HG02678 (cell line): Measurements from ENCODE around the gene RBM14.
"Not testable (repeated sequence)": the region's sequence is repeated elsewhere in the genome, so short reads cannot be mapped to it uniquely, and the experiment has no call there.

Experiments used
- ATAC-seq: cut with Tn5 transposase; IDR thresholded peaks from one replicate; pipeline ENCODE4 v1.9.1; 2021; ENCODE audit warnings: mild to moderate bottlenecking, moderate library complexity; ENCODE audit not compliant: unreplicated experiment

RBM14 gene

DNA sequence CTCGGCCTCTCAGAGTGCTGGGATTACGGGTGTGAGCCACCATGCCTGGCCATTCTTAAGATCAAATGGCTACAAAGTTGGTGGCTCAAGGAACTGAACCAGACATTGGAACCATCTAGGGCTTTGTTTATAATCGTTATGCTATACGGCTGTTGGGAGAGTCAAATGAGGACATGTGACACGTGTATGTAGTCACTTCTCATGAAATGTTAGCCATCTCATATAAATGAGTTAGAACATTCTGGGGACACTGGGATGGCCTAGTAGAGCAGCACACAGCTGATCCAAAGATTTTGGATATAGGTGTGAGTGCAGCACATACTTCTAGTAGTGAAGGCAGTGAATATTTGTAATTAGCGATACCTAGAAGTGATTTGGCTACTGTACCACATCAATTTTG lies 15.5 kb downstream of the RBM14 start:
- no peak for ATAC-seq

DNA sequence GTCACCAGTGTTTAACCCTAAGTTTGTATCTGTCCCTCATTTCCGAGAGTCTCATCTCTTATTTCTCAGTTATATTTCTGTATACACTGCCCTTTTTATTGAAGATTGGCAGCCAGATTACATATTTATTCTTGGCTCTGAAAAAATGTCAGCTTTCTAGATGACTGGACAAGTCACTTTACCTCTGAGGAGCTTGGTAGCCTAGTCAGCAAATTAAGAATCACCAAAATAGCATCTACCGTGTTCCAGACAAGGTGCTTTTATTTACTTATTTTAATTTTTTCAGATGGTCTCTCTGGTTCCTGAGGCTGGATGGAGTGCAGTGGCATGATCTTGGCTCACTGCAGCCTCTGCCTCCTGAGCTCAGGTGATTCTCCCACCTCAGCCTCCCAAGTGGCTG lies 16.5 kb downstream of the RBM14 start:
- ATAC-seq: no peak

DNA sequence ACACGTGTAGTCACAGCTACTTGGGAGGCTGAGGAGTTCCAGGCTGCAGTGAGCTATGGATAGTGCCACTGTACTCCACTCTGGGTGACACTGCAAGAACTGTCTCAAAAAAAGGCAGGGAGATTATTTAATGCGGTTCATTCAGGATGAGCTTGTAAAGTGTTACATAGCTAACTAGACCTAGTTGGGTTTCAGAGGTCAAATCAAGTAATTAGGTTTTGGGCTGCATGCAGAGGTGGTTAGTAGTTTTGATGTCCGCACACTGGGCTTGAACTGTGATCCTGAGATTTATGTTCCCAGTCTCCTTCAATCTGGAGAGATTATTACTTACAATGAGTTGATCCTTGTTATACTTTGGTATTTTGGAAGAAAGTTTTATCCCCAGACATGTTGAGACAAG lies 20.0 kb downstream of the RBM14 start:
- no peak for ATAC-seq

DNA sequence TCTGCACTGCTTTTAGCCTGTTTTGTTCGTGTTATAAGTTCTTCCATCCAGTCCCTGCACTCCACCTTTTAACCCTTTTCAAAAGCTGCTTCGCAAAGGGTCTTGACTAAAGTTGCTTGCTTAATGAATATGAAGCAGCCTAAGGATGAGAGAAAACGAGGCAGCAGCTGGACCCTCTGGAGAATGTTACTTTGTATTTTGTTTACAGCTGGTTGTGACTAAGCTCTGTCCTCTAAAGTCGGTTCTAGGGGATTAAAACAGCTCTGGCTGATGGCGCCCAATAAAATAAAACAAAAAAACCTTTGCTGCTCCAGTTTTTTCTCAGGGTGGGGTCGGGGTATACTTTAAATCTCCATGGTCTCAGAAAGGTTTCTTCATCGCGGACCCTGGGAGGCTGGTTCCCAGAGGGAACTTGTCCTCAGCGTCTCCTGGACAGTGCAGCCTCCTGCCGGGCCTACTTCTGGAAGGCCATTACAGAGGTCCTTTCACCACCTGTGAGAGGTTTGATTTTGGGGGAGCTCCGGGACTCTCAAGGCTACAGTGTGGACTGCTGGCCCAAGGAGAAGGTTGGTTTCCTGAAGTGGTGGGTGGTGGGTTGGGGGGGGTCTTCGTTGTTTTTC lies 21.2 kb downstream of the RBM14 start:
- no peak for ATAC-seq

DNA sequence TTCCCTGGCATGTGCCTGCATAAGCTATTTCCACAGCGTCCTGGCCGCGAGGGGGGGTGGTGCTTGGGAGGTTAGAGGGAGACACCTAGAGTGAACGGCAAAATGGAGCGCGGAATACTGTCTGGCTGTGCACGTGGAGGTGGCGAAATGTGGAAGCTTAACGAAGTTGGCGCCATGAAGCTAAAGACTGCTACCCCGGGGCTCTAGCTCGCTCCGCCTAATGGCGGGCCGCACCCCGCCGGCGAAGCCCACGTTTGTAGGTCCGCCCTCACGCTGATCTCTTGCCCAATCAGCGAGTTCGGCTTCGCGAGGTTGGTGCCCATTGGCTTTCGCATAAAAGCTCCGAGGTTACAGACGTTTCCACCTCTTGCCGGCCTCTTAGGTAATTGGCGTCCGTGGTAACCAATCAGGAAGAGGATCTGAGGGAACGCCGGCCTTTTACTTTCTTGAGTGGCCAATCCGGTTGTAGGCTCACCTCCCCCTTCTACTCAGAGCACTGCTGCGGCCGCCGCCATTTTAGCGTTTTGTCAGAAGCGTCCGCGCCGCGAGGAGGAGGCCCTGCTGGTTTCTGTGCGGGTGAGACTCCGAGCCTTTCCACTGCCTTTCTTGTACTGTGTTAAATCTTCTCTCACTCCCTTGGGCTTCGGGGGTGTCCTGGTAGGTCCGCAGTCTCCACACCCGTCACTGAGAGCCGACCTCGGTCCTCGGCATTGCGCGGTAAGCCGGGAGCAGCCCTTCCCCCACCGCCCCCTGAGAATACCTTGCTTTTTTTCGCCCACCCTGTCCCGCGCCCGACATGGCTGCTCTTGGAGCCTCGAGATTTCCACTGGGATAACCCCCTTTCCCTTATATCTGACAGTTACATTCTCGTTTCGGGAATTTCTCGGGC lies 22.0 kb downstream of the RBM14 start, which contains the start of gene RBM4:
Gene RBM4, plus strand, starts transcription at position 527 of the 889 bp plus-strand sequence. CDS start 1,009 bp downstream, outside the sequence.
- peak; percentile 98 for ATAC-seq

DNA sequence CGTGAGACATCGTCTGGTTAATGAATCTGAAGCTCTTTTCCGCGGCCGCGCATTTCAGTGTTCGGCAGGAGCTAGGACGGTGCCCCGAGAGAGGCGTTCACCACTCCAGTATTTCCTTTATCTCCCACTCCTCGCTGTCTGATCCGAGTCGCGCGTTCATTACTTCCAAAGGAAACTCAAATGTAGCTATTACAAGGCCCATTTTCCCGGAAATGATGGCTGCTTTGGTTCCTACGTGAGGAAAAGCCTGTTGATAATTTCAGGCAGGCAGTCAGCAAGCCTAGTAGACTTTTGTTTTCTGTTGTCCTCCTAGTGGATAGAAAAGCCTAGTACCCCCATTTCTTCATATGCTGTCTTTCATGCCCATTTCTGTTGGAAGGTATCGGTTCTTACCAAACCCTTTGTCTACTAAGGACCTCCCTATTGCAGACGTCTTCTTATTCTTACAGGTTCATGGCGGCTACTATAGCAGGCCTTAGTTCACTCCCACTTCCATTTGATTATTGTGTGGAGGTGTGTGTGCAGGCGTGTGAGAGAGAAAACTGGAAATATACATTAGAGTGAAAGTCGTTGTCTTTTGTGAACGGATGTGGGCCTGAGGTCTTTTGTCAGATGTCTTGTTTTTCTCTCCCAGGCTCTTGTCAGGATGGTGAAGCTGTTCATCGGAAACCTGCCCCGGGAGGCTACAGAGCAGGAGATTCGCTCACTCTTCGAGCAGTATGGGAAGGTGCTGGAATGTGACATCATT lies 22.8 kb downstream of the RBM14 start:
- no peak for ATAC-seq

DNA sequence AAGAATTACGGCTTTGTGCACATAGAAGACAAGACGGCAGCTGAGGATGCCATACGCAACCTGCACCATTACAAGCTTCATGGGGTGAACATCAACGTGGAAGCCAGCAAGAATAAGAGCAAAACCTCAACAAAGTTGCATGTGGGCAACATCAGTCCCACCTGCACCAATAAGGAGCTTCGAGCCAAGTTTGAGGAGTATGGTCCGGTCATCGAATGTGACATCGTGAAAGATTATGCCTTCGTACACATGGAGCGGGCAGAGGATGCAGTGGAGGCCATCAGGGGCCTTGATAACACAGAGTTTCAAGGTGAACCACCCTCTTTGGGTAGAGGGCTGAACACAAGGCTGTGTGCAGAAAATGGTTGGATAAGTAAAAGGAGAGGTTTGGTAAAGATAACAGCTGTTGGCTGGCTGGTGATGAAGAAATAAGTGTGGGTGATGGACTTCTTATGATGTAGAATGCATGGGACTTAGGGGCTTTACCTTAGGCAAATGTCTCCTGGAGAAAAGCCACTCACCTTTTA lies 23.4 kb downstream of the RBM14 start:
- not testable (repeated sequence) for ATAC-seq

DNA sequence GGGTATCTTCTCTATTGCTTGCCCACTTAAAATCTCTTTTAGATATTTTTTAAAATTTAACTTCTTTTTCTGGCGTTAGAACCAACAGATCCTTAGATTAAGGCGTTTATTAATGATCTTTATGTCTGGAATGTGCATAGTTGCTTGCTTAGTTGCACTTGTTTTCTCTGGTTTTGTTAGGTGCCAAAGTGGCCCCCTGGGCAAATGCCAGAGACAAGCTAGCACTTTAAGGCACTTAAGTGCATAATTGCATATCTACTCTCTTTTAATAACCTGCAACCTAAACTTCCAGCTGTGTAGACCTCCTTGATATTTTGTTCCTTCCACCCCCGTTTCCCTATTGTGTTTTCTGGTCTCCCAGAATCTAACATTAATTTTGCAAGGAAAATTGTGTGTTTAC lies 25.4 kb downstream of the RBM14 start:
- ATAC-seq: no peak

DNA sequence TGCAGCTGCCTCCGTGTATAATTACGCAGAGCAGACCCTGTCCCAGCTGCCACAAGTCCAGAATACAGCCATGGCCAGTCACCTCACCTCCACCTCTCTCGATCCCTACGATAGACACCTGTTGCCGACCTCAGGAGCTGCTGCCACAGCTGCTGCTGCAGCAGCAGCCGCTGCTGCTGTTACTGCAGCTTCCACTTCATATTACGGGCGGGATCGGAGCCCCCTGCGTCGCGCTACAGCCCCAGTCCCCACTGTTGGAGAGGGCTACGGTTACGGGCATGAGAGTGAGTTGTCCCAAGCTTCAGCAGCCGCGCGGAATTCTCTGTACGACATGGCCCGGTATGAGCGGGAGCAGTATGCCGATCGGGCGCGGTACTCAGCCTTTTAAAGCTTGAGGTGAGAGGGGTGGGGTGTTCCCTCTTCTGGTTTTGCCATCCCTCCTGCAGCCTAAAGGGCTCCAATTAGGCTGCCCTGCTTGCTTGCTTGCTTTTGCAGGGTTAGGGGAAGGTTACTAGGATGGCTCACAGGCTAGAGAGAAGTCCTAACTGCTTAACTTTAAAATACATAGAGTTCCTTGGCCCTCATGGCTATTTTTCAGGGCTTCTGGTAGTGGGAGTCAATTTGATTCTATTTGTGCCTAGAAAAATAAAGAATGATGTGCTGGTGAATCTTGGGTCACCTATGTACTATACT lies 27.5 kb downstream of the RBM14 start:
- ATAC-seq: no peak

DNA sequence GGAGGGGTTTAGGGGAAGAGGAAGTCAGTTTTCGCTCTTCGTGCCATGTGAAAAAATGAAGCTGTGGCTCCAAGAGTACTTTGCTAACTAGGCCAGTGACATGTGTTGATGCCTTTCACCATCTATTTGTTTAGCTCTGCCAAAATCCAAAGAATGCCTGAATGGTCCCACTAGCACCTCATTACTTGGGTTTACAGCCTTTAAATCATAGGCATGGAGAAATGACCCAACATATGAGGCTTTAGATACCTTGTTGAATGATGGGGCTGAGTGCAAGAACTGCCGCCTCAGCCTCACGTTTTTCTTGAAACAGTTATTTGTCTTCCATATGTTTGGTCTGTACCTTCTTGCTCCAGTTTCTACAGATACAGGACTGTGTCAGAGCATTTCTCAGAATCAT lies 30.4 kb downstream of the RBM14 start:
- no peak for ATAC-seq

DNA sequence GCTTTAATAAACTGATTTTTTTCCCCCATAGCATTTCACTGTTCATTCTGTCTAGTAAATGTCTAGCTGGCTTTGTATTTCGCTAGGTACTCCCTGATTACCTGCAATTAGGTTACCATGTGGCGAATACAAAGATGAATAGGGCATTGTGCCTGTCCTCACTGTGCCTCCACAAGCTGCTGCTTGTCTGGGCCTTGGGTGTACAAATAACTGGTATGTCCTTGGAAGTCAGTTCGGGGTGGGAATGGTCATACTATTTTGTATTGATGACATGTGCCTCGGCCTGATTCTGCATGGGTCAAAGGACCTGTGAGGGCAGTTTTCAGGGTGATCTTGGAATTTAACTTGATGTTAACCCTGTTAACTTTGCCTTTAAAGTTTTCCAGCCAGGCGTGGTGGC lies 33.5 kb downstream of the RBM14 start:
- ATAC-seq: no peak

DNA sequence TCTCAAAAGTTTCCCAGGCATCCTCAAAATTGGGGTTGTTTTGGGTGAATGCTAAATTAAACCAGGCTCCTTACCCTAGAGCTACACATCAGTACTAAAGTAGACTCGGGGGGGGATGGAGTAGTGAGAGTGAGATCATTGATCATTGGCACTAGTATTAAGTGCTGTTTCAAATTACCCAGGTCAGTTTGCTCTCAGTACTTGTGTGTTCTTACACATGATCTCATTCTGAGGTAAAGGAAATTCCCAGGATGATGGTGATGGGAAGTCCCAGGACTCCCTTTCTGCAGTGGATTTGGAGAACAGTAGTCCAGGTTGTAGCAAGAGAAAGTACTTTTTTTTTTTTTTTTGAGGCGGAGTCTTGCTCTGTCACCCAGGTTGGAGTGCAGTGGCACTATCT lies 34.6 kb downstream of the RBM14 start:
- ATAC-seq: no peak

DNA sequence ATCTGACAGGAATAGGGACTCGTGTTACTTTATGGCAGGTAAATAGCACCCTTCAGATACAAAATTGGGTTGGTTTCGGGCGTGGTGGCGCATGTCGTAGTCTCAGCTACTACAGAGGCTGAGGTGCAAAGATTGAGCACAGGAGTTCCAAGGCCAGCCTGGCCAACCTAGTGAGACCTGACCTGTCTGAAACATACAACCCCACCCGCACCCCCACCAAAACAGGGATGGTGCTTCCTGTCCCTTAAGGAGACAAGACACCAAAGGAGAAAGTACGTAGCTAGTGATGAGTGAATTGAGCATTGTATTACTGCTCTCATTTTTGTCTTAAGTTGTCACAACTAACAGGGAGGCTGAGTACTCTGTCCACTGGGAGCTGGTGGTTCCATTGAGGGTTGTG lies 36.2 kb downstream of the RBM14 start:
- ATAC-seq: no peak

DNA sequence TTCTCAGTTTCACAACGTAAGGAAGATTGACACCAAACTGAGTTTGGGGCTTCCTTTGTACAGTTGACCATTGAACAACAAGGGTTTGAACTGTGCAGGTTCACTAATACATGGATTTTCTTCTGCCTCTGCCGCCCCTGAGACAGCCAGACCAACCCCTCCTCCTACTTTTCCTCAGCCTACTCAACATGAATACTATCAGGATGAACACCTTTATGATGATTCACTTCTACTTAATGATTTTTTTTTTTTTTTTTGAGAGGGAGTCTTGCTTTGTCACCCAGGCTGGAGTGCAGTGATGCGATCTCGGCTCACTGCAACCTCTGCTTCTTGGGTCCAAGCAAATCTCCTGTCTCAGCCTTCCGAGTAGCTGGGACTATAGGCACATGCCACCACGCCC lies 36.7 kb downstream of the RBM14 start:
- ATAC-seq: no peak

DNA sequence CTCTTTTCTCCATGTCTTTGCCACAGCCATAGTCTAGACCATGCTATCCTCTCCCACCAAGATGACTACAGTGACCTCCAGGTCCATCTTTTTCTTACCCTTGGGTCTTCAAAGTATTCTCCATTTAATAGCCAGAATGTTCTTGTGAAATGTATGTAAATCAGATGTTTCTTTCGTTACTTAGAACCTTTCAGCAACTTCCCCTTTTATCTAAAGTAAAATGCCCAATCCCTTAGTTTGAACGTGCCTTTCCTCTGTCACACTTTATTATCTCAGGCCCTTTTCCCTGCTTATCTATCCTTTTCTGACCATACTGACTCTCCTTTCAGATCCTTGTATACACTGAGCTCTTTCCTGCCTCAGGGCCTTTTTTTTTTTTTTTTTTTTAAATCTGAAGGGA lies 43.3 kb downstream of the RBM14 start:
- no peak for ATAC-seq

DNA sequence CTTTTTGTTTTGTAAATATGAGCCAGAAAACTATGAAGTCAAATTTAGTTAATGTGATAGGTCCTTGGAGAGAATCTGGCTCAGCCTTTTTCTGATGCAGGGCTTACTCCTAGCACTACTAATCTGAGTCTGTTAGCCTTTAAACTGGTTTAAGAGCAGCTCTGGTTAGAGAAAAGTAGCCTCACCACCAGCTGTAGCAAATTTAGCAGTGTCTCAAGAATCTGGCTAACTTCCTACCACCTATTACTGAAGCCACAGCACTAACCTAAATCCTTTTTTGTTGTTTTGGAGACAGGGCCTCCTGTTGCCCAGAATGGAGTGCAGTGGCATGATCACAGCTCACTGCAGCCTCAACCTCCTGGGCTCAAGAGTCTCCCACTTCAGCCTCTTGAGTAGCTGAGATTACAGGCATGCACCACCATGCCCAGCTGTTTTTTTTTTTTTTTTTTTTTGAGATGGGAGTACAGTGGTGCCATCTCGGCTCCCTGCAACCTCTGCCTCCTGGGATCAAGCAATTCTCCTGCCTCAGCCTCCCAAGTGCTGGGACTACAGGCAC lies 47.4 kb downstream of the RBM14 start:
- ATAC-seq: no peak

DNA sequence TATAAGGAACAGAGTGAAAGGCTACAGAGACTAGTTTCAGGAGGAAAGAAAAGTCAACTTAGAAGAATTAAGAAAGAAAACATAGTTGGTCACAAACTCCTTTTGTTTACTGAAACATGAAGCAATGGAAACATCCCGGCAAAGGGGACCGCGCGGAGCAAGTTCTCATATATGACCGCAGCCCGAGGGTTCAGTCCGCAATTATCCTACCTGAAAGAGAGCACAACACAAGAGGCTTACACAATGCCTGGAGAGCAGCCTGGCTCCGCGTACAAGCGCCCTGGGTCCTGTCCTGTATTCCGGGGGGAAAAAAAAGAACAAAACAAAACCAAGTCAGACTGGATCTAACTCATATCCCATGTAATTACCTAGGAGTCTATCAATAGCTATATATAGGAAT lies 48.9 kb downstream of the RBM14 start:
- no peak for ATAC-seq

DNA sequence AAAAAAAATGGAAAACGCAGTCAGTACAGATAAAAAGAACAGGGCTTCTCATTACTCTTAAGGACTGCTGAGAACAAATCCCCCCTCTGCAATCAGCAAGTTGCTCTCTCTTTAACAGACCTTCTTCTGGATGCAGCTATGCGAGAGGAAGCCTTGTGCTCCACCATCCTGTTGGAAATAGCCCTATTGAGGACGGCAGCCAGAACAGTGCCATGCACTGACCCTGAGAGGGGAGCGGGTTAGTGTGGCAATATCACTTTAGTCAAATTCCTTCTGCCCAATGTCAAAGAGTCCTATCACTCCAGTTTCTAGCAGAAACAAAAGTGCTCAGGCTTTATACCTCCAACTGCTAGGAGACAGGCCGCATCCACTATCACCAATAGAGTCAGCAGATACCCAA lies 54.4 kb downstream of the RBM14 start:
- no peak for ATAC-seq

DNA sequence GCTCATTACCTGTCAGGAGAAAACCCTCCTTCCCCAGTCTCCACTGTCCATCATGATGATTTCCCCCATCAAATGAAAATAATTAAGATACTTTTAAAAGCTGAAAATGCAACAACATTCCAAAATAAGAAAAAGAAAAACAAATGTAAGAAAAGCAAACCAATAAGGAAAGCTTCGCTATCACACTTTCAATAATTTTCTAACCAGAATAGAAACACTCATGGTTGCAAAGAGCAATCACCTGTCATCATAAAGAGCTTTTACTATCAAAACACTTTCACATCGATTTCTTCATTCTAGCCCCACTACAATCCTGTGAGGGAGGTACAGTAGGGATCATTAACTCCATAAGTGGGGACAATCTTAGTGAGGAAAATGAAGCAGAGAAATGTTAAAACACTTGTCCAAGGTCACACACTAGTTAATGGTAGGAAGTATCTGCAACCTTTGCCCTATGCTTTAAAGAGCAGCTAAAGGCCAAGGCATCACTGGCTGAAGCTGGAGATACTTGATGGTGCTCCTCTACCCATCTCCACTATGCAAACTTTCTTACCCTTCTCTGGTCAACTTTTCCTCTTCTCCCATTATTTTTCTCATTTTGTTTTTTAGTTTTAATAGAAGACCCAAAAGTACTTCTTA lies 58.7 kb downstream of the RBM14 start:
- no peak for ATAC-seq

DNA sequence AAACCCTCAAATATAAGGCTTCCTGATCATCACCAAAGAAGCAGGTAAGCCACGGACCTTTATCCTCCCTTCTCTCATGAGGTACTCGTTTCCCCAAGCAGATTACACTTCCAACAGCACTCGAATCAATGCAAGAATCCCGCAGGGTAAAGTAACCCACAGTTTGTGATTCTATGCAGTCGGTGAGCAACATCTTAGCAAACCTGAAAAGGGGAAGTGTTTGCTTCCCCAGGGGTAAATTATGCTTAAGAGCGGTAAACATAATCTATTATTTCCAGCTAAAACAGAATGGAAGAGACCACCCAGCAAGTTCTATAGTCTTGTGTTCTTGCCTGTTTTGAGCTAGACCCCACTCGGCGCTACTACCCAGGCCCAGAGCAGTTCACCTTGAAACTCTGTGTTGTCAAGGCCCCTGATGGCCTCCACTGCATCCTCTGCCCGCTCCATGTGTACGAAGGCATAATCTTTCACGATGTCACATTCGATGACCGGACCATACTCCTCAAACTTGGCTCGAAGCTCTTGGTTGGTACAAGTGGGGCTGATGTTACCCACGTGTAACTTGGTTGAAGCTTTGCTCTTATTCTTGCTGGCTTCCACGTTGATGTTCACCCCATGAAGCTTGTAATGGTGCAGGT lies 60.0 kb downstream of the RBM14 start:
- no peak for ATAC-seq
